Measurements from ENCODE around the gene CFAP90. TPM values are rescaled to one million over a fixed set of nuclear protein-coding genes. Genes with fewer than 3 reads are reported as not detected.

The CFAP90 gene
- total RNA-seq, 2 donors from 2014 or later: not detected

DNA sequence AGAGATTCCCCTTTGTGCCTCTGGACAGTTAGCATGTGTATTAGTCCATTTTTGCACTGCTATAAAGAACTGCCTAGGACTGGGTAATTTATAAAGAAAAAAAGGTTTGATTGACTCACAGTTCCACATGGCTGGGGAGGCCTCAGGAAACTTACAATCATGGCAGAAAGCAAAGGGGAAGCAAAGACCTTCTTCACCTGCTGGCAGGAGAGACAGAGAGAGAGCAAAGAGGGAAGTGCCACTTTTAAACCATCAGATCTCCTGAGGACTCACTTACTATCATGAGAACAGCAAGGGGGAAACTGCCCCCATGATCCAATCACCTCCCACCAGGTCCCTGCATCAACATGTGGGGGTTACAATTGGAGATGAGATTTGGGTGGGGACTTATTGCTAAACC lies 6.0 kb downstream of the CFAP90 start:
- TF ChIP-seq, protein P1, sequence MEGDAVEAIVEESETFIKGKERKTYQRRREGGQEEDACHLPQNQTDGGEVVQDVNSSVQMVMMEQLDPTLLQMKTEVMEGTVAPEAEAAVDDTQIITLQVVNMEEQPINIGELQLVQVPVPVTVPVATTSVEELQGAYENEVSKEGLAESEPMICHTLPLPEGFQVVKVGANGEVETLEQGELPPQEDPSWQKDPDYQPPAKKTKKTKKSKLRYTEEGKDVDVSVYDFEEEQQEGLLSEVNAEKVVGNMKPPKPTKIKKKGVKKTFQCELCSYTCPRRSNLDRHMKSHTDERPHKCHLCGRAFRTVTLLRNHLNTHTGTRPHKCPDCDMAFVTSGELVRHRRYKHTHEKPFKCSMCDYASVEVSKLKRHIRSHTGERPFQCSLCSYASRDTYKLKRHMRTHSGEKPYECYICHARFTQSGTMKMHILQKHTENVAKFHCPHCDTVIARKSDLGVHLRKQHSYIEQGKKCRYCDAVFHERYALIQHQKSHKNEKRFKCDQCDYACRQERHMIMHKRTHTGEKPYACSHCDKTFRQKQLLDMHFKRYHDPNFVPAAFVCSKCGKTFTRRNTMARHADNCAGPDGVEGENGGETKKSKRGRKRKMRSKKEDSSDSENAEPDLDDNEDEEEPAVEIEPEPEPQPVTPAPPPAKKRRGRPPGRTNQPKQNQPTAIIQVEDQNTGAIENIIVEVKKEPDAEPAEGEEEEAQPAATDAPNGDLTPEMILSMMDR (IDR thresholded peaks at IDR 0.05): no peak
- H3K9me3 ChIP-seq: no peaks in the 10 kb centered on the region
- peaks cover 2 to 4% of the 10 kb centered on the region in 2 donors for H3K4me1 ChIP-seq (ENCODE audit: control insufficient read depth in 1 of 2, low read depth in 2 of 2)
- H3K4me3 ChIP-seq: no peak overlapping the region
- ATAC-seq (ENCODE audit: insufficient number of reproducible peaks, low FRiP score, low read depth) (no peak), DNase-seq (ENCODE audit: low spot score) (no peak)
- H3K36me3 ChIP-seq: no peaks in the 10 kb centered on the region
- no peaks in the 10 kb centered on the region for H3K27me3 ChIP-seq (replicated peaks; ENCODE audit: insufficient read depth)
- no peak overlapping the region for H3K27ac ChIP-seq

DNA sequence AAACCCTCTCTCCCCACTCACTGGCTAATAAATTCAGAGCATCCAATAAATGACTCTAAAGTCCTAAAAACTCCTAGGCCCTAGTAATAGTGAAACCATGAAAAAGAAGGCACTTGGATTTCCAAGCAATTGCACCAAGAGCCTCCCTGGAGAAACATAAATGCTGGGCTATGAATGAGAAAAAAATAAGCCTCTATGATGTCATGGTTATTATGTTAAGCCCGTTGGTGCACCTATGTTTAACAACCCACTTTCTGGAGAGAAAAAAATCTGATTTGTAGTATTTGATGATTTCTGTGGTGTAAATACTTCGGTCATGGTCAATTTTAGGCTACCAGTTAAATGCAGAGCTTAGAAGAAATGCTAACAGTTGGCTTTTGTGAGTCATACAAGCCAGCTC lies 8.4 kb downstream of the CFAP90 start:
- DNase-seq (ENCODE audit: low spot score) (no peak), ATAC-seq (ENCODE audit: insufficient number of reproducible peaks, low FRiP score, low read depth) (no peak)
- H3K9me3 ChIP-seq: no peaks in the 10 kb centered on the region
- H3K27me3 ChIP-seq (replicated peaks; ENCODE audit: insufficient read depth): no peaks in the 10 kb centered on the region
- H3K36me3 ChIP-seq: no peaks in the 10 kb centered on the region
- H3K4me1 ChIP-seq (ENCODE audit: control insufficient read depth in 1 of 2, low read depth in 2 of 2): no peaks in the 10 kb centered on the region
- H3K27ac ChIP-seq: no peak overlapping the region
- no peak overlapping the region for H3K4me3 ChIP-seq
- TF ChIP-seq, protein P1 (IDR thresholded peaks at IDR 0.05): no peak

DNA sequence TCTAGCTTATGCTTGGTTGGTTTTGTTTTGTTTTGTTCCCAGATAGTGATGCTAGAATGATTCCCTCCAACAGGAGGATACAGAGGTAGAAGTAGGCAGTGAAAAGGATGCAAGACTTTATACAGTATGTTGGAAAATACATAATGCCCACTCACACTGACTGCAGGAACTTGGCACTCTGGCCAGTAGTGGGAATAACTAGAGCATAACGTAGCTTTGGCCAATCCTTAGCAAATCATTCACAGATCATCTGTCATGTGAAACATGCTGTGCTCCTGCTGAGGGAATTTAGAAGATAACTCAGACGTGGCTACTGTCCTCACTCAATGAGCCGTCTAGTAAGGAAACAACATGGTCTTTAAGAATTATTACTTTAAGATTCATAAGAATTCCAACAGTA lies 13.5 kb downstream of the CFAP90 start:
- DNase-seq (ENCODE audit: low spot score): no peak
- H3K4me1 ChIP-seq (ENCODE audit: control insufficient read depth in 1 of 2, low read depth in 2 of 2): no peaks in the 10 kb centered on the region
- no peaks in the 10 kb centered on the region for H3K36me3 ChIP-seq
- no peaks in the 10 kb centered on the region for H3K27me3 ChIP-seq (replicated peaks; ENCODE audit: insufficient read depth)
- no peak overlapping the region for H3K27ac ChIP-seq
- no peak for ATAC-seq (ENCODE audit: insufficient number of reproducible peaks, low FRiP score, low read depth)
- TF ChIP-seq, protein P1 (IDR thresholded peaks at IDR 0.05): no peak
- H3K9me3 ChIP-seq: no peaks in the 10 kb centered on the region
- no peak overlapping the region for H3K4me3 ChIP-seq

DNA sequence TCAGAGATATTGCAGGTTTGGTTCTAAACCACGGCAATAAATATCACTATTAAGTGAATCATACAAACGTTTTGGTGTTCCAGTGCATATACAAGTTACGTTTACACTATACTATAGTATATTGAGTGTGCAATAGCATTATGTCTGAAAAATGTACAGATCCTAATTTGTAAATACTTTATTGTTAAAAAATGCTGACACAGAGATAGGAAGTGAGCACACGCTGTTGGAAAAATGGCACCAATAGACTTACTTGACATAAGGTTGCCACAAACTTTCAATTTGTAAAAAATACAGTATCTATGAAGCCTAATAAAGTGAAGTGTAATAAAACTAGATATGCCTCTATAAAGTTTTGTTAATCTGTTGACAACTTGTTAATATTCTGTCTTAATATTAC lies 16.0 kb downstream of the CFAP90 start:
- no peaks in the 10 kb centered on the region for H3K27me3 ChIP-seq (replicated peaks; ENCODE audit: insufficient read depth)
- H3K9me3 ChIP-seq: no peaks in the 10 kb centered on the region
- TF ChIP-seq, protein P1 (IDR thresholded peaks at IDR 0.05): no peak
- H3K36me3 ChIP-seq: no peaks in the 10 kb centered on the region
- ATAC-seq (ENCODE audit: insufficient number of reproducible peaks, low FRiP score, low read depth): no peak
- no peaks in the 10 kb centered on the region for H3K4me1 ChIP-seq (ENCODE audit: control insufficient read depth in 1 of 2, low read depth in 2 of 2)
- H3K27ac ChIP-seq: no peak overlapping the region
- no peak overlapping the region for H3K4me3 ChIP-seq
- no peak for DNase-seq (ENCODE audit: low spot score)

DNA sequence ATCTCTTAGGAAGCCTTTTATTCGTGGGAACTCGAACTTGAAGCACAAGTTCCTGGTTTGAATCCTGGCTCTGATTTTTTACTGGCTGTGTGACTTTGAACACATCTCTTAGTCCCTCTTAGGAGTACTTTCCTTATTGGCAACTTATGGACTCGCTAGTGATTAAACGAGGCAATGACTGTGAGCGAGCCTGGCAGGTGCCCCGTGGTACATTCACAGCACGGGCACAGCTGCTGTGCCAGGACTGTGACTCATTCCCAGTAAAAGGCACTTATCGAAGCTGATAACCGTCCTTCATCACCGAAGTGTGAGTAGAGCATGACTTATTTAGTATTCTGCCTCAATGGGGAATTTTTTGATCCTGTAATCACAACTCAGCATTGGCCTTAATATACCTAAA lies 22.7 kb downstream of the CFAP90 start:
- H3K9me3 ChIP-seq: no peaks in the 10 kb centered on the region
- DNase-seq (ENCODE audit: low spot score) (no peak), ATAC-seq (ENCODE audit: insufficient number of reproducible peaks, low FRiP score, low read depth) (no peak)
- no peak overlapping the region for H3K4me3 ChIP-seq
- H3K4me1 ChIP-seq (ENCODE audit: control insufficient read depth in 1 of 2, low read depth in 2 of 2): no peaks in the 10 kb centered on the region
- H3K27ac ChIP-seq: no peak overlapping the region
- TF ChIP-seq, protein P1 (IDR thresholded peaks at IDR 0.05): no peak
- H3K27me3 ChIP-seq (replicated peaks; ENCODE audit: insufficient read depth): no peaks in the 10 kb centered on the region
- H3K36me3 ChIP-seq: no peaks in the 10 kb centered on the region

All from thoracic aorta (tissue), 2 donors.